GM12892 (cell line): ENCODE results near the gene ATP6V0B.

Experiments used
- POLR2A ChIP-seq: IDR thresholded peaks from 2 replicates; pipeline ENCODE4 v1.6.1; 2011; ENCODE audit warnings: low read depth, low read length, control low read depth
- POLR2AphosphoS5 ChIP-seq: IDR thresholded peaks from 2 replicates; pipeline ENCODE4 v1.6.1; 2011; ENCODE audit warnings: low read depth, low read length, control low read depth
- TAF1 ChIP-seq: IDR thresholded peaks from 2 replicates; pipeline ENCODE4 v1.6.1; 2011; ENCODE audit warnings: low read depth, mild to moderate bottlenecking, control low read depth, low read length, borderline replicate concordance

DNA sequence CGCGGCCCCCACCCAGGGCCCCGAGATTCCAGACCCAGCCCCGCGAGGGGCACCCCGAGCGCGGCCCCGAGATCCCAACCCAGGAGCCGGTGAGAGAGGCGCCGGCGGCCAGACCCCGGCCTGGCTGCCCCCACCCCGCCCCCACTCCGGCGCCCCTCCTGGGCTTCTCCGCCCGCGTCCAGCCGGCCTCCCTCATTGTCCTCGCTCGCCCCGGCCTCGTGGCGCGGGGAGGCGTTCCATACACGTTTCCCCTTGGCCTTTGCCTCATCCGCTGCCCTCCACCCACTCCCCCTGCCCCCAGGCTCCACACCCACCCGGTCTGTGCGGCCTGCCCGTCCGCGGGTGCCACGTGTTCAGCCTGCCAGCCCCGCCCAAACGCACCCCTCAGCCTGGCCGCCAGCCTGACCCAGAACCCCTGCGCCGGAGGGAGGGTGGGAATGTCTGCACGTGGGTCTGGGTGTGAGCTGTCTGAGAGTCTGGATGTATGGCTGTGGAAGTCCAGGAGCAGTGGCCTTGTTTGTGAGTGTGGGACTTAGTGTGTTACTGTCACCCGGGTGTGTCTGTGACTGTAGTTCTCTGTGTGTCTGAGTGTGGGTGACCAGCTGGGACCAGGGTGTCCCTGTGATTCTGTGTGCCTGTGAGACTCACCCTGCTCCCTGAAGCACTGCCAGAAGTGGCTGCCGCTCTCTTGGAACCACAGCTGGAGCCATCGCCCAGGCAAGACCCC, 4.9 kb downstream of the ATP6V0B start:
- TF ChIP-seq POLR2AphosphoS5 (no peak), TAF1 (no peak), POLR2A (0 out of 2 replicates have a peak, but pooled peaks have one; percentile 44)
